ENCODE data around the gene TMEM169. TPM values are rescaled to one million over a fixed set of nuclear protein-coding genes. Genes with fewer than 3 reads are reported as not detected.

The TMEM169 gene
- total RNA-seq, 1 donor from 2014 or later, result 0.22 TPM

Other genes with a start within 250 kb of the TMEM169 start
- gene MREG, start 68.4 kb upstream of the TMEM169 start, total RNA-seq, result 0.32 TPM
- 1.8 TPM for gene PECR, start 110 bp upstream of the TMEM169 start, total RNA-seq
- 107 TPM for gene XRCC5, start 27.4 kb downstream of the TMEM169 start, total RNA-seq